BLaER1 treated with 17β-estradiol and CSF1 and Interleukin-3, amounts not matched to agents 10 nM and 100 nM (cell line): ENCODE results near the gene DOK6.
"Not testable (repeated sequence)": the region's sequence is repeated elsewhere in the genome, so short reads cannot be mapped to it uniquely, and the experiment has no call there.

Source experiments
- H3K27ac ChIP-seq, 11 experiments: shearing (Covaris generic); formaldehyde crosslinking; 2 replicates each; pipeline ENCODE4 v1.8.1; 2022
- H3K27me3 ChIP-seq, 11 experiments: shearing (Covaris generic); formaldehyde crosslinking; 2 replicates each; pipeline ENCODE4 v1.8.1; 2022
- H3K36me3 ChIP-seq, 11 experiments: shearing (Covaris generic); formaldehyde crosslinking; 2 replicates each; pipeline ENCODE4 v1.8.1; 2022
- H3K4me1 ChIP-seq, 10 experiments: shearing (Covaris generic); formaldehyde crosslinking; 2 replicates each; pipeline ENCODE4 v1.8.1; 2022
- H3K4me2 ChIP-seq, 11 experiments: shearing (Covaris generic); formaldehyde crosslinking; 2 replicates each; pipeline ENCODE4 v1.8.1; 2022
- H3K4me3 ChIP-seq, 10 experiments: shearing (Covaris generic); formaldehyde crosslinking; 2 replicates each; pipeline ENCODE4 v1.8.1; 2022
- H3K9ac ChIP-seq, 11 experiments: shearing (Covaris generic); formaldehyde crosslinking; 2 replicates each; pipeline ENCODE4 v1.8.1; 2022
- H3K9me3 ChIP-seq, 11 experiments: shearing (Covaris generic); formaldehyde crosslinking; replicated peaks in 1 of 11; 2 replicates each; pipeline ENCODE4 v1.8.1; 2022
- H4K20me1 ChIP-seq, 11 experiments: shearing (Covaris generic); formaldehyde crosslinking; 2 replicates each; pipeline ENCODE4 v1.8.1; 2022
- Cebpa-rat ChIP-seq, 11 experiments: shearing (Covaris generic); IDR thresholded peaks; 2 replicates each; pipeline ENCODE4 v1.8.1; 2022

DOK6 gene

GRCh38 chr18:69804776-69805501 is 404.3 kb downstream of the DOK6 start:
- Histone ChIP-seq H3K27me3 (no peaks in the 10 kb centered on the region), H3K27ac (no peak overlapping the region), H3K9ac (no peak overlapping the region), H4K20me1 (no peaks in the 10 kb centered on the region), H3K4me1 (no peaks in the 10 kb centered on the region), H3K4me2 (no peak overlapping the region), H3K9me3 (no peaks in the 10 kb centered on the region), H3K36me3 (no peaks in the 10 kb centered on the region), H3K4me3 (no peak overlapping the region)
- no peak for TF ChIP-seq Cebpa-rat (IDR thresholded peaks at IDR 0.05)

DNA sequence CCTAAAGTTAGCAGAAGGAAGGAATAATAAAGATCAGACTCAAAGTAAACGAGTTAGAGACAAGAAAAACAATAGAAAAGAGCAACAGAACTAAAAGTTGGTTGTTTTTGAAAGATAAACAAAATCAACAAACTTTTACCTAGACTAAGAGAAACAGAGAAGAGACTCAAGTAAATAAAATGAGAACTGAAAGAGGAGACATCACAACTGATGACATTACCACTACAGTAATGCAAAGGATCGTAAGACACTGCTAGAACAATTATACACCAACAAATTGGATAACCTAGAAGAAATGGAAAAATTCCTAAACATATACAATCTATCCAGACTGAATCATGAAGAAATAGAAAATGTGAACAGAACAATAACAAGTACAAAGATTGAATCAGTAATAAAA is 407.7 kb downstream of the DOK6 start:
- Histone ChIP-seq H3K4me1 (no peaks in the 10 kb centered on the region), H3K9ac (no peak overlapping the region), H3K9me3 (no peaks in the 10 kb centered on the region), H3K36me3 (no peaks in the 10 kb centered on the region), H3K27me3 (no peaks in the 10 kb centered on the region), H3K4me2 (no peak overlapping the region), H3K4me3 (no peak overlapping the region), H4K20me1 (no peaks in the 10 kb centered on the region), H3K27ac (no peak overlapping the region)
- TF ChIP-seq Cebpa-rat (IDR thresholded peaks at IDR 0.05), result no peak

GRCh38 chr18:69813559-69813958 is 412.9 kb downstream of the DOK6 start:
- no peak overlapping the region for H3K9ac ChIP-seq
- no peaks in the 10 kb centered on the region for H3K27me3 ChIP-seq
- no peak overlapping the region for H3K4me3 ChIP-seq
- TF ChIP-seq Cebpa-rat (IDR thresholded peaks at IDR 0.05), result no peak
- H3K4me1 ChIP-seq, result peaks cover 0 to 12% (median 9%) of the 10 kb centered on the region in 10 experiments; a peak in 12 of 20 replicates
- no peaks in the 10 kb centered on the region for H3K36me3 ChIP-seq
- H3K9me3 ChIP-seq, result peaks cover 0 to 5% (median 0%) of the 10 kb centered on the region in 11 experiments; a peak in 1 of 22 replicates
- H3K27ac ChIP-seq, result no peak overlapping the region
- H4K20me1 ChIP-seq, result no peaks in the 10 kb centered on the region
- no peak overlapping the region for H3K4me2 ChIP-seq

DNA sequence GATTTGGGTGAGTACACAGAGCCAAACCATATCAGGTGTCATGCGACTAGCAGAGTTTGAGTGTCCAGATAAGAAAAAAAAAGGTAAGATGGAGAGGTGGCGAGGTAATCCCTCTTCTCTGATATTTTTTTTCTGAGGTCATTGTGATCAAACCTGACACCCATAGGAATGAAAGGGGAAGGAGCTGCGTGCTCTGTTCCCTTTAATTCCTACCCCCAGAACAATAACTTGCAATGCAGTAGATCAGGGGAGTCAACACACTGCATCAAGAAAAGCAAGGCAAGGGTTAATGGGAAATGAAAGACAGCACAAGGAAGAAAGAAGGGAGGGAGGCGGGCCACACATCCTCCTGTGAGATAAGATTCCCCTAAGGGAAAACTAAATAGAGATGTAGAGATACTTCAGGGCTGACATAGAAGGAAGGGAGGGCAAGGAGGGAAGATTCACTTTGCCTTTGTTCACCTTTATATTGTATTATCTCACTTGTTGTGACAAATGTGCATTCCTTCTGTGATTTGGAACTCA is 414.2 kb downstream of the DOK6 start:
- Histone ChIP-seq H3K4me1 (peaks cover 0 to 12% (median 9%) of the 10 kb centered on the region in 10 experiments; a peak in 12 of 20 replicates), H3K36me3 (no peaks in the 10 kb centered on the region), H3K9me3 (peaks cover 0 to 5% (median 0%) of the 10 kb centered on the region in 11 experiments; a peak in 2 of 22 replicates), H3K4me2 (peak overlapping the region in 6 of 11 experiments; percentile 15 to 52 (median 44); a peak in 11 of 22 replicates), H3K27ac (no peak overlapping the region), H3K9ac (no peak overlapping the region), H4K20me1 (no peaks in the 10 kb centered on the region), H3K4me3 (no peak overlapping the region), H3K27me3 (no peaks in the 10 kb centered on the region)
- no peak for TF ChIP-seq Cebpa-rat (IDR thresholded peaks at IDR 0.05)

DNA sequence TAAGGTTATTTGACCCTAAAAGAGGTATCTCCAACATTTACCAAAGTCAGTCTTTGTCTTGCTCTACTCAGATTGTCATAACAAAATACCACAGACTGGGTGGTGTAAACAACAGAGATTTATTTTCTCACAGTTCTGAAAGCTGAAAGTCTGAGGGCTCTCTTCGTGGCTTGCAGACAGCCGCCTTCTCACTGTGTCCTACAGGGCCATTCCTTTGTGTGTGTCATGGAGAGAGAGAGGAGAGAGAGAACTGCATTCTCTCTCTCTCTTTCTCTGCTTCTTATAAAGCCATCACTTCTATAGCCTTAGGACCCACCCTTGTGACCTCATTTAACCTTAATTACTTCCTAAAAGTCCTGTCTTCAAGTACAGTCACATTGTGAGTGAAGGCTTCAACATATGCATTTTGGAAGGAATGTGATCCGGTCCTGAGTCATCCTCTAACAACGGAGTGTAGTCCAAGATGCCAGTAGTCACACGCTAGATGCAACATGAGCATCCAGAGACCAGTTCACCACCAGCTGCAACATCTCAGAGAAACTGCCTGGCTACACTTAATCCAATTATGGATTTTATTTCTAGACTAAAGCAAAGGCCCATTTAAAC is 416.8 kb downstream of the DOK6 start:
- Histone ChIP-seq H3K4me2 (no peak overlapping the region), H3K4me3 (no peak overlapping the region), H3K27me3 (no peaks in the 10 kb centered on the region), H3K9ac (no peak overlapping the region), H3K36me3 (no peaks in the 10 kb centered on the region), H3K27ac (no peak overlapping the region), H3K9me3 (peaks cover 0 to 9% (median 0%) of the 10 kb centered on the region in 11 experiments; a peak in 4 of 22 replicates), H4K20me1 (no peaks in the 10 kb centered on the region), H3K4me1 (peaks cover 0 to 12% (median 9%) of the 10 kb centered on the region in 10 experiments; a peak in 12 of 20 replicates)
- TF ChIP-seq Cebpa-rat (IDR thresholded peaks at IDR 0.05), result no peak

DNA sequence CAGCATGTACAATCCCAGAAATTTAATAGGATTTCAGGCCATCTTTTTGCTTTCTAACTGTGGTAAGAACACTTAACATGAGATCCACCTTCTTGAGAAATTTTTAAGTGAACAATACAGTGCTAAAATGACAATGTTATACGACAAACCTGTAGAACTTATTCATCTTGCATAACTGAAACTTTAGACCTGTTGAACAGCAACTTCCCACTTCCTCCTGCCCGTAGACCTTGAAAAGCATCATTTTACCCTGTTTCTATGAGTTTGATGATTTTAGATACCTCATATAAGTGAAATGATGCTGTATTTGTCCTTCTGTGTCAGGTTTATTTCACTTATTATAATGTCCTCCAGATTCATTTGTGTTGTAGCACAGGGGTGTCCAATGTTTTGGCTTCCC is 418.8 kb downstream of the DOK6 start:
- Histone ChIP-seq H3K4me2 (no peak overlapping the region), H3K9me3 (peaks cover 0 to 5% (median 0%) of the 10 kb centered on the region in 11 experiments; a peak in 4 of 22 replicates), H3K27ac (no peak overlapping the region), H4K20me1 (no peaks in the 10 kb centered on the region), H3K36me3 (no peaks in the 10 kb centered on the region), H3K9ac (no peak overlapping the region), H3K4me1 (peaks cover 0 to 10% (median 9%) of the 10 kb centered on the region in 10 experiments; a peak in 12 of 20 replicates), H3K27me3 (no peaks in the 10 kb centered on the region), H3K4me3 (no peak overlapping the region)
- no peak for TF ChIP-seq Cebpa-rat (IDR thresholded peaks at IDR 0.05)

GRCh38 chr18:69820538-69820937 is 419.9 kb downstream of the DOK6 start:
- Histone ChIP-seq H3K36me3 (no peaks in the 10 kb centered on the region), H4K20me1 (no peaks in the 10 kb centered on the region), H3K9ac (no peak overlapping the region), H3K9me3 (peaks cover 0 to 4% (median 0%) of the 10 kb centered on the region in 11 experiments; a peak in 3 of 22 replicates), H3K27ac (no peak overlapping the region), H3K27me3 (no peaks in the 10 kb centered on the region), H3K4me2 (no peak overlapping the region), H3K4me3 (no peak overlapping the region), H3K4me1 (no peaks in the 10 kb centered on the region)
- TF ChIP-seq Cebpa-rat (IDR thresholded peaks at IDR 0.05), result no peak

GRCh38 chr18:69830189-69830588 is 429.5 kb downstream of the DOK6 start:
- H3K4me1 ChIP-seq, result no peaks in the 10 kb centered on the region
- no peak overlapping the region for H3K4me3 ChIP-seq
- no peak overlapping the region for H3K4me2 ChIP-seq
- H3K9ac ChIP-seq, result no peak overlapping the region
- H3K27ac ChIP-seq, result no peak overlapping the region
- H4K20me1 ChIP-seq, result no peaks in the 10 kb centered on the region
- no peaks in the 10 kb centered on the region for H3K36me3 ChIP-seq
- H3K9me3 ChIP-seq, result no peaks in the 10 kb centered on the region
- H3K27me3 ChIP-seq, result no peaks in the 10 kb centered on the region
- TF ChIP-seq Cebpa-rat (IDR thresholded peaks at IDR 0.05), result no peak

DNA sequence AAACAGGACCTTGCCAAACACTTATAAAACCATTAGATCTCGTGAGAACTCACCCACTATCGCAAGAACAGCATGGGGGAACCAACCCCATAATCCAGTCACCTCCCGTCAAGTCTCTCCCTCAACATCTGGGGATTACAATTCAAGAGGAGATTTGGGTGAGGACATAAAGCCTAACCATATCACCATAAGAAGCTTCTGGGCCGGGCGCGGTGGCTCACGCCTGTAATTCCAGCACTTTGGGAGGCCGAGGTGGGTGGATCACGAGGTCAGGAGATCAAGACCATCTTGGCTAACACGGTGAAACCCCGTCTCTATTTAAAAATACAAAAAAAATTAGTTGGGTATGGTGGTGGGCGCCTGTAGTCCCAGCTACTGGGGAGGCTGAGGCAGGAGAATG is 434.3 kb downstream of the DOK6 start:
- not testable (repeated sequence) for H3K27me3 ChIP-seq, H3K9ac ChIP-seq, H3K27ac ChIP-seq, H3K4me1 ChIP-seq, H3K36me3 ChIP-seq, H3K4me2 ChIP-seq, H3K4me3 ChIP-seq, H4K20me1 ChIP-seq, H3K9me3 ChIP-seq
